NOMO-1 treated with dmso at 0.1 percent for 144 hours (cell line): ENCODE data around the gene ZNF121.
A peak's percentile ranks its signal among the peaks of the same experiment; 100 is the strongest.
"Not testable (repeated sequence)": the region's sequence is repeated elsewhere in the genome, so short reads cannot be mapped to it uniquely, and the experiment has no call there.

Experiments used
- DNase-seq: peaks from one replicate; lab custom pipeline; 2025; ENCODE audit not compliant: unreplicated experiment; lab: John Stamatoyannopoulos, UW

Gene ZNF121

DNA sequence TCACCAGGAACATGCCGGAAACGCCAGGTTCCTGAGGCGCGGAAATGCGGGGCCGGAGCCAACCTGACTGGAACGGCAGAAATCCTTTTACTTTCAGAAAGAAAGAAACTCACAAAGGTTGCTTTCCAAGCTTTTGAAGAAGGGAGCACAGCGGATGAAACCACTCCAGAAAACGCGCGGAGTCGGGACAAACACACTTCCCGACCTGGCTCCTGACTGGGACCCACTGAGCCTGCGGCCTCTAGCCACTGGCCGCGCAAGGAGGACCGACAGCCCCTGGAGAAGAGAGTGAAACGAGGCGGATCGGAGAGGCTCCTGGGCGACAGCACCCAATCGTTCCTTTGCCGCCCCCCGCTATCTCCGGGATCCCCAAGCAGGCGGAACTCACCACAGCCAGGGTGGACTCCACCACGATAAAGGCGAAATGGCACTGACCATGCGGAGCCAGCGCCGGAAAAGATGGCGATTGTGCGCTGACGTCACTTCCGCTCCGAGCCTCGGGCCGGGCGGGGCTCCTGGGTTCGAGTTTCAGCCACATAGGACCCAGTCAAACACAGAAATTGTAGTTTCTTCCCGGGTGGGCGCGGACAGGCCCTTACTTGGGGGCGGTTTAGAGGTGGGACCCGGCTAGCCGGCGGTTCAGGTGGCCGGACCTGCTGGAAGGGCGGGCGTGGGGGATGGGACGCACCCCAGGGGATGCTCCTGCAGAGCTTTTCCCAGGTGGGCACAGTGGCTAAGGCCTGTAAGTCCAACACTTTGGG, at the start of gene ZNF121:
ZNF121 (minus strand) TSS at position 432 of the 761 bp plus-strand sequence. CDS start 16,407 bp downstream, outside the sequence.
- DNase-seq: peak; percentile 75

GRCh38 chr19:9627856-9628255, 43.6 kb upstream of the ZNF121 start:
- no peak for DNase-seq

GRCh38 chr19:9622531-9622930, 38.2 kb upstream of the ZNF121 start:
- DNase-seq: no peak

GRCh38 chr19:9621156-9622037, 37.1 kb upstream of the ZNF121 start, which contains the start of gene ZNF561:
Gene ZNF561, minus strand, starts transcription at chr19:9621232. Its CDS starts 1,776 bp downstream, at chr19:9619456.
- peak; percentile 72 for DNase-seq

DNA sequence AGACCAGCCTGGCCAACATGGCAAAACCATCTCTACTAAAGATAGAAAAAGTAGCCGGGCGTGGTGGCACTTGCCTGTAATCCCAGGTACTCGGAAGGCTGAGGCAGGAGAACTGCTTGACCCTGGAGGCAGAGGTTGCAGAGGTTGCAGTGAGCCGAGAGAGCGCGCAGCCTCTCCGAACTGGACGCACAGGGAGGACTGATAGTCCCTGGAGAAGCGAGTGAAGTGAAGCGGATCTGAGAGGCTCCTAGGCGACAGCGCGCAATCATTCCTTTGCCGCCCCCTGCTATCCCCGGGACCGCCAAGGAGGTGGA, 36.5 kb upstream of the ZNF121 start:
- no peak for DNase-seq

- no peak for DNase-seq
These were observed 31.5 kb upstream of the ZNF121 start for GRCh38 chr19:9615844-9616243.

GRCh38 chr19:9610484-9611113, 26.3 kb upstream of the ZNF121 start:
- no peak for DNase-seq

DNA sequence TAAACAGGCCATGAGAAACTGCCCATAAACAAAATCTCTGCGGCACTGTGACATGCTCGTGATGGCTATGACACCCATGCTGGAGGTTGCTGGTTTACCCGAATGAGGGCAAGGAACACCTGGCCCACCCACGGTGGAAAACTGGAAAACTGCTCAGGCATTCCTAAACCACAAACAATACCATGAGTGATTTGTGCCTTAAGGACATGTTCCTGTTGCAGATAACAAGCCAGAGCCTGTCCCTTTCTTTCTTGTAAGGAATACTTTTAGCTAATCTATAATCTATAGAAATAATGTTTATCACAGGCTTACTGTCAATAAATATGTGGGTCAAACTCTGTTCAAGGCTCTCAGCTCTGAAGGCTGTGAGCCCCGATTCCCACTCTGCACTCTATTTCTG, 24.6 kb upstream of the ZNF121 start:
- DNase-seq: no peak

DNA sequence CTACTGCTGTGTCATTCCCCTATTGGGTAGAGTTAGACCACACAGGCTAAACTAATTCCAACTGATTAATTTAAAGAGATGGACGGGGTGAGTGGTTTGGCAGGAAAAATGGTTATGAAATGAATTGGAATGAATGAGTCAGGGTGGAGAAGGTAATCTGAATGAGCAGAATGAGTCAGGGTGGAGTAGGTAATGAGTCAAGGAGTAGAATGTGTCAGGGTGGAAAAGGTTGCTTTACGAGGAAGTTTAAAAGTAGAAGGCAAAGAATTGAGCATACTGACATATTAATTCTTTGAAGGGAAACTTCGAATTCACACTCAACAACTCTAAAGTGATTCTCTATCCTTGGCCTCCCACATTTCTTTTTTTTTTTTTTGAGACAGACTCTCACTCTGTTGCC, 12.7 kb upstream of the ZNF121 start:
- DNase-seq: no peak

DNA sequence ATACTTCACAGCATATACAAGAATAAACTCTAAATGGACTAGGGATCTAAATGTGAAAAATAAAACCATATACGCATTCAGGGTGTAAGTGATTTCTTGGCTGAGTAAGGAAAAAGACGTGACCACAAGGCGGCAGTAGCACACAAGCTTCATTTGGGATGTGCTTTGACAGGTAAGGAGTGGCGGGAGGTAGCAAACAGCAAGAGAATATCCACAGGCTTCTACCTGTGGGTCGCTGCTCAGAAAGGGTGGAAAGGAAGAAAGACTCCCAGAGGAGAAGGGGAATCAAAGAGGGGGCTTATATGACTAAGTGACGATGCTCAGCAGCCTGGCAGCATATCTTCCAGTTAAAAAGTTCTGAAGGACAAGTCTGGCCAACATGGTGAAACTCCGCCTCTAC, 2.5 kb upstream of the ZNF121 start:
- DNase-seq: peak; percentile 43

DNA sequence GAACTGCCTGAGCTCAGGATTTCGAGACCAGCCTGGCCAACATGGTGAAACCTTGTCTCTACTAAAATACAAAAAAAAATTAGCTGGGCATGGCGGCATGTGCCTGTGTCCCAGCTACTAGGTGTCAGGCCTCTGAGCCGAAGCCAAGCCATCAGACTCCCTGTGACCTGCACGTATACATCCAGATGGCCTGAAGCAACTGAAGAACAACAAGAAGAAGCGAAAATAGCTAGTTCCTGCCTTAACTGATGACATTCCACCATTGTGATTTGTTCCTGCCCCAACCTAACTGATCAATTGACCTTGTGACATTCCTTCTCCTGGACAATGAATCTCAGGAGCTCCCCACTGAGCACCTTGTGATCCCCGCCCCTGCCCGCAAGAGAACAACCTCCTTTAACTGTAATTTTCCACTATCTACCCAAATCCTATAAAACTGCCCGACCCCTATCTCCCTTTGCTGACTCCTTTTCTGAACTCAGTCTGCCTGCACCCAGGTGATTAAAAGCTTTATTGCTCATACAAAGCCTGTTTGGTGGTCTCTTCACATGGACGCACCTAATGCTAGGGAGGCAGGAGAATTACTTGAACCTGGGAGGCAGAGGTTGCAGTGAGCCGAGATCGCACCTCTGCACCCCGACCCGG, 2.1 kb downstream of the ZNF121 start:
- not testable (repeated sequence) for DNase-seq

DNA sequence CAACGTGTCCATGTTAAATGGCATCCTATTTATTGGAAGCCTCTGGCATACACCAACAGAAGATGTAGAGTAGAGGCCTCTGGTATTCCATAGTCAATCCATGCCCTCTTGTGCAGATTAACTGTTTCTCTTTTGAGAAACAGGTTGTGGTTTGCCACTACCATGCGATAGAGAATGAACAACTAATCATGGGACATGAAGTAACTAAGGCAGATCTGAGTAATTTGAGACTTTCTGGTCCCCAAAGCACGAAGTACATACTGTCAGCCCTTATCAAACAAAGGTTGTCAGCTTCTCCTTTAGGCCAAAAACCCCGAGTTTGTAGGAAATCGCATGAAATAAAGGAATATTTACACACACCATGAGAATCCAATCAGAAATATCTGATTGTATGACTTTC, 3.6 kb downstream of the ZNF121 start:
- DNase-seq: no peak

DNA sequence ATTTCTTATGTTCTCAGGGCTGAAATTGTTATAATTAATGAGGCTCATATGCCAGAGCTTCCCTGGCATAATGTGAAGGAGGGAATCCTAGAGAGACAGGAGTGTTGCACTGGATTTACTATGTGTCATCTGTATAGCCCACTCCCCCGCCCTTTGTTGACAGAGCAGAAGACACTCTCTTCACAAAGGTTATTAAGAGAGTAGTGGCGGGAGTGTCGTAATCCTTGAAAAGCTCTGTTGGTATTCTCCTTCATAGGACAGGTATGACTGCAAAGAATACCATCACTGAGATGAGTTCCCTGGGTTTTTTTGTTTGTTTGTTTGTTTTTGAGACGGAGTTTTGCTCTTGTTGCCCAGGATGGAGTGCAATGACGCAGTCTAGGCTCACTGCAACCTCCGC, 14.0 kb downstream of the ZNF121 start:
- DNase-seq: no peak

GRCh38 chr19:9566729-9567128, 17.6 kb downstream of the ZNF121 start:
- no peak for DNase-seq

GRCh38 chr19:9565900-9566705, 18.2 kb downstream of the ZNF121 start:
- no peak for DNase-seq

GRCh38 chr19:9552536-9553274, 31.6 kb downstream of the ZNF121 start:
- no peak for DNase-seq

GRCh38 chr19:9547870-9548269, 36.4 kb downstream of the ZNF121 start:
- no peak for DNase-seq

GRCh38 chr19:9541281-9541680, 43.0 kb downstream of the ZNF121 start:
- not testable (repeated sequence) for DNase-seq

GRCh38 chr19:9539921-9540320, 44.4 kb downstream of the ZNF121 start:
- not testable (repeated sequence) for DNase-seq

DNA sequence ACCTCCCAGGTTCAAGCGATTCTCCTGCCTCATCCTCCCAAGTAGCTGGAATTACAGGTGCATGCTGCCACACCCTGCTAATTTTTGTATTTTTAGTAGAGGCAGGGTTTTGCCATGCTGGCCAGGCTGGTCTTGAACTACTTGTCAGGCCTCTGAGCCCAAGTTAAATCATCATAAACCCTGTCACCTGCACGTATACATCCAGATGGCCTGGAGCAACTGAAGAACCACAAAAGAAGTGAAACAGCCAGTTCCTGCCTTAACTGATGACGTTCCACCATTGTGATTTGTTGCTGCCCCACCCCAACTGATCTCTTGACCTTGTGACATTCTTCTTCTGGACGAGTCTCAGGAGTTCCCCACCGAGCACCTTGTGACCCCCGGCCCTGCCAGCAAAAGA, 45.1 kb downstream of the ZNF121 start:
- not testable (repeated sequence) for DNase-seq
